Retinal pigment epithelial cell (primary cell): ENCODE data around the gene PARVA.
A peak's percentile ranks its signal among the peaks of the same experiment; 100 is the strongest.

Experiments
- DNase-seq: peaks from one replicate; pipeline ENCODE4 v3.0.0-alpha.2; 2010; ENCODE audit warnings: low read depth
- H3K4me3 ChIP-seq: 2 replicates; pipeline ENCODE4 v1.5.1; 2011; ENCODE audit warnings: mild to moderate bottlenecking, low read length, control low read depth, moderate library complexity
- TF ChIP-seq, protein P1 (sequence below): conservative IDR thresholded peaks from 2 replicates; pipeline ENCODE4 v1.5.1; 2011; ENCODE audit warnings: low read depth, low read length, control low read depth, inconsistent platforms

Gene PARVA, protein sequence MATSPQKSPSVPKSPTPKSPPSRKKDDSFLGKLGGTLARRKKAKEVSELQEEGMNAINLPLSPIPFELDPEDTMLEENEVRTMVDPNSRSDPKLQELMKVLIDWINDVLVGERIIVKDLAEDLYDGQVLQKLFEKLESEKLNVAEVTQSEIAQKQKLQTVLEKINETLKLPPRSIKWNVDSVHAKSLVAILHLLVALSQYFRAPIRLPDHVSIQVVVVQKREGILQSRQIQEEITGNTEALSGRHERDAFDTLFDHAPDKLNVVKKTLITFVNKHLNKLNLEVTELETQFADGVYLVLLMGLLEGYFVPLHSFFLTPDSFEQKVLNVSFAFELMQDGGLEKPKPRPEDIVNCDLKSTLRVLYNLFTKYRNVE

DNA sequence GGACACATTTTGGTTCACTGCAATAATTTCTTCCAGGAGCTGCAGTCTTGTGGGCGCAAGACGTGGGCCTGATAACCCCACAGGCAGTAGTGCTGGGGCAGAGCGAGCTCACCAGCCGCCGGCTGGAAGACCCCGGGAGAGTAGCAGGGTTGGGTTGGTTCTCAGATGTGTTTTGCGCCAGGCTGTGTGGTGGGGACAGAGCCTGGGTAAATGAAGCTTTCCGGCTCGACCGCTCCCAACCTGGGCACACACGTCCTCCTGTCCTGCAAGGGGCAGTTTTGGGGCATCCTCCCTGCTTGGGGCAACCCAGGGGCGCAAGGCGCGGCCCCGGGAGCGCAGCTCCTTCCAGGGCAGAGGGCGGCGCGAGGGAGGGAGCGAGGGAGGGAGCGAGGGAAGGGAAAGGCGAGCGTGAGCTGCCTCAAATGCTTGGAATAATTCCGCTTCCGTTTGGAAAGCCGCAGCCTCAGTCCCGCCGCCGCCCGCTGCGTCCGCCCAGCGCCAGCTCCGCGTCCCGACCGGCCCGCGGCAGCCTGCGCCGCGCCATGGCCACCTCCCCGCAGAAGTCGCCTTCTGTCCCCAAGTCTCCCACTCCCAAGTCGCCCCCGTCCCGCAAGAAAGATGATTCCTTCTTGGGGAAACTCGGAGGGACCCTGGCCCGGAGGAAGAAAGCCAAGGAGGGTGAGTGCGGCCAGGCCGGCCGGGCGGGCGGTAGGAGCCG is at the start of gene PARVA:
Gene PARVA (plus strand): TSS at position 466 of the 718 bp plus-strand sequence. CDS start 77 bp downstream, at position 543.
- peak within 1 kb of the TSS; percentile 66 for H3K4me3 ChIP-seq

DNA sequence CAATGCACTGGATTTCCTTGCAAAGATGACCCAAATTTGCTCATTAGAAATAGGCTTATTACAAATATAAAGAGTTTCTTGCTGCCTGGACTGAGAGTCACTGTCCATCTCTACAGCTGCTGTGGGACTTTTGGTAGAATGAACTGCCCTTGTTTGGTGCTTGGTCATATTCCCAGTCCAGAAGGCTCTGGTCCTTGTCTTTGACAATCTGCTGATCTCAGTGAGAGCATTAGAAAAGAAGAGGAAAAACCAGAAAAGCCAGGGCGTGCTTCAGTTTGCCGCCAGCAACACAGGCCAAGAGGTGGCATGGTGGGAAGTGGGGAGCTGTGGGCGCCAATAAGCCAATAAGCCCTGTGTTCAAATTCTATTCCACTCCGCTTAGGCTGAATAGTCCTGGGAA is 48.2 kb upstream of the PARVA start:
- TF ChIP-seq, protein P1, sequence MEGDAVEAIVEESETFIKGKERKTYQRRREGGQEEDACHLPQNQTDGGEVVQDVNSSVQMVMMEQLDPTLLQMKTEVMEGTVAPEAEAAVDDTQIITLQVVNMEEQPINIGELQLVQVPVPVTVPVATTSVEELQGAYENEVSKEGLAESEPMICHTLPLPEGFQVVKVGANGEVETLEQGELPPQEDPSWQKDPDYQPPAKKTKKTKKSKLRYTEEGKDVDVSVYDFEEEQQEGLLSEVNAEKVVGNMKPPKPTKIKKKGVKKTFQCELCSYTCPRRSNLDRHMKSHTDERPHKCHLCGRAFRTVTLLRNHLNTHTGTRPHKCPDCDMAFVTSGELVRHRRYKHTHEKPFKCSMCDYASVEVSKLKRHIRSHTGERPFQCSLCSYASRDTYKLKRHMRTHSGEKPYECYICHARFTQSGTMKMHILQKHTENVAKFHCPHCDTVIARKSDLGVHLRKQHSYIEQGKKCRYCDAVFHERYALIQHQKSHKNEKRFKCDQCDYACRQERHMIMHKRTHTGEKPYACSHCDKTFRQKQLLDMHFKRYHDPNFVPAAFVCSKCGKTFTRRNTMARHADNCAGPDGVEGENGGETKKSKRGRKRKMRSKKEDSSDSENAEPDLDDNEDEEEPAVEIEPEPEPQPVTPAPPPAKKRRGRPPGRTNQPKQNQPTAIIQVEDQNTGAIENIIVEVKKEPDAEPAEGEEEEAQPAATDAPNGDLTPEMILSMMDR = no peak
- DNase-seq = no peak
- no peak overlapping the region for H3K4me3 ChIP-seq

More for the DNA sequence above, at the start of gene PARVA:
- DNase-seq = peak; percentile 30
- TF ChIP-seq, protein P1 = no peak

DNA sequence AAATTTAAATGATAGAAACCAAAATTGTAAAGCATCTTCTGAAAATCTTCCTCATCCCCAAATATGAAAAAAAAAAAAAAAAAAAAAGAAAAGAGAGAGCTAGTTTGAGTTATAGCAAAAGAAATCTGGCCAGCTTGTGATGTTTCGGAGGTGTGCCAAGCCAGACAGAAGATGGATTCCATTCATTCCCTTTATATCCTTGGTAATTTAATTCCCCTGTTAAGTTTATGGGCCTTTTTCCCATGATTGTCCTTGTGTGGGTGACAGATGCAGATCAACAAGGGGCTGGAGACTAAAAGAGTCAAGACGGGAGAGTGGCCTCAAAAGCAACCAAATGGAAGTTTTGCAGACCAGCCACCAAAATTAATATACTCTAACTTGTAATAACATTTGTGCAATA is 47.6 kb upstream of the PARVA start:
- TF ChIP-seq, protein P1 = no peak
- no peak for DNase-seq

DNA sequence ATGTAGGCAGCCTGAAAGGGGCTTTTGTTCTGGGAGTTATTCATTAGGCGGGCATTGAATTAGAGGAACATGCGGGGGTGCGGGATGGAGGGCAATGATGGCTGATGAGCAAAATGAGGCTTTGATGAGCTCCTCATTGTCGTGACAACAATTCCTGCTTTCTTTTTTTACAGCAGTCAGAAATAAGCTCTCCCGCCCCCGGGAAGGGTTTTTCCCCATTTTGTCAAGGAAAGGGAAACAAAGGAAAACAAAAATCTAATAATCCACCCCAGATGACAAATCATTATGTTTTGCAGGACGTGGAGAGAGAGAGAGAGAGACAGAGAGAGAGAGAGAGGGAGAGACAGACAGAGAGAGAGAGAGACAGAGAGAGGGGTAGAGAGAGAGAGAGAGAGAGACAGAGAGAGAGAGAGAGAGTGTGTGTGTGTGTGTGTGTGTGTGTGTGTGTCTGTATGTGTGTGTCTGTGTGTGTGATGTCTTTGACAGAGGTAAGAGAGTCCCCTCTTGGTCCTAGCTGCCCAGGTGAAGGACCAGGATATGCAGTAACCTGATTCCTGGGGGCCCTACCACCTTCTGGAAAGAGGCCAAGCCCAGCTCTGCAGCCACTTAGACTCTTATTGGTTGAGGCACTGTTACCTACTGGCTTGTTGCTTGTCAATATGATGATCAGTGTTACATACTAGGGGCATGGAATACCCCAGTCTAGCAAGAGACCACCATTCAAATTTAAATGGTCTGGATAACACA is 46.7 kb upstream of the PARVA start:
- no peak for DNase-seq
- H3K4me3 ChIP-seq = no peak overlapping the region
- TF ChIP-seq, protein P1 = no peak

More for the DNA sequence above, 47.6 kb upstream of the PARVA start:
- no peak overlapping the region for H3K4me3 ChIP-seq

DNA sequence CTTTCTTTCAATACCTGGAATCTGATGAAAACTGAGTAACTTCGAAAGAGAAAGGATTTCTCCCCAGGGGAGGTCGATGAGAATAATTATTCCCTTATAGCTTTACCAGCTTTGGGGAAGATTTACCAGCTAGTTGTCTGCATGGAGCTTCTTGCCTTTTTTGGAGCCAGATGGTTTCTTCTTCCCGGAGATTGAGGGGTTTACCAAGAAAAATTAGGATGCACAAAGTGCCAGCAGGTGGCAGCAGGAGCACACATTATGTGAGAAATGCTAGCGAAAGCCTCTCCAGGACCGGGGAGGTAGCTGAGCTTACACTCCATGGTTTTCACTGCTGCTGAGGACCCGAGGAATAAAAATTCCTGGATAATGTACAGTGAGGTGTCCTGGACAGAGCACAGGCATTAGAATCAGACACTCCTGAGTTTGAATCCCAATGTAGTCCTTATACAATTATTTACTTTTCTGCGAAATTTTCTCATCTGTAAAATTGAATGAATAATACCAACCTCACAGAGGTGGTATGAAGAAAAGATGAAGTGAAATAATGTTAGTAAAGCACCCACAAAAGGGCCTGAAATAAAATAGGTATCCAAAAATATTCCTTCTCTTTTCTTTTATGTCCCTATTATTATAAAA is 46.0 kb upstream of the PARVA start:
- no peak overlapping the region for H3K4me3 ChIP-seq
- TF ChIP-seq, protein P1 = peak; percentile 78
- peak; percentile 43 for DNase-seq

DNA sequence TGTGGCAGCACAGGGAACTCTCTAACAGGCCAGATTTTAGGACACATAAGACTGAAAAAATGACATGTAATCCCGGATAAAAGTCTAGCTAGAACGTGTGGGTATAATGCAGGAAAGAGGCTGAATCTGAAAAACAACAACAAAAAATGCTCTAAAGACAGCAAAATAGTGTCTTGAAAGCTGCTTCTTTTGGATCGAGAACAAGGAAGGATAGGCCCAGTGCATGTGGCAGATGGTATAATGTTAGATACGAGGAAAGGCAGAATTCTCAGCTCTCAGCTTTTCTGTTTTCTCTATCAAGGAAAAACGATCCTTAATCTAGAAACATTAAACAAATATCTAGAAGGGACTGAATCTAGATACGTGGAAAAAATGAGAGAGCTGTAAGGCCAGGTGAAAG is 33.8 kb upstream of the PARVA start:
- TF ChIP-seq, protein P1 = no peak
- DNase-seq = no peak
- no peak overlapping the region for H3K4me3 ChIP-seq
